Activated CD8-positive, alpha-beta memory T cell treated with anti-CD3 and anti-CD28 coated beads for 1 hour (primary cell): ENCODE data around the gene LHFPL3.
"Not testable (repeated sequence)": the region's sequence is repeated elsewhere in the genome, so short reads cannot be mapped to it uniquely, and the experiment has no call there.

Experiments used
- DNase-seq, 2 donors: peaks; one replicate each; pipeline ENCODE4 v3.0.0-alpha.2; 2020; ENCODE audit warnings: low read depth in 1 of 2; ENCODE audit errors: extremely low read depth in 1 of 2

Gene LHFPL3

DNA sequence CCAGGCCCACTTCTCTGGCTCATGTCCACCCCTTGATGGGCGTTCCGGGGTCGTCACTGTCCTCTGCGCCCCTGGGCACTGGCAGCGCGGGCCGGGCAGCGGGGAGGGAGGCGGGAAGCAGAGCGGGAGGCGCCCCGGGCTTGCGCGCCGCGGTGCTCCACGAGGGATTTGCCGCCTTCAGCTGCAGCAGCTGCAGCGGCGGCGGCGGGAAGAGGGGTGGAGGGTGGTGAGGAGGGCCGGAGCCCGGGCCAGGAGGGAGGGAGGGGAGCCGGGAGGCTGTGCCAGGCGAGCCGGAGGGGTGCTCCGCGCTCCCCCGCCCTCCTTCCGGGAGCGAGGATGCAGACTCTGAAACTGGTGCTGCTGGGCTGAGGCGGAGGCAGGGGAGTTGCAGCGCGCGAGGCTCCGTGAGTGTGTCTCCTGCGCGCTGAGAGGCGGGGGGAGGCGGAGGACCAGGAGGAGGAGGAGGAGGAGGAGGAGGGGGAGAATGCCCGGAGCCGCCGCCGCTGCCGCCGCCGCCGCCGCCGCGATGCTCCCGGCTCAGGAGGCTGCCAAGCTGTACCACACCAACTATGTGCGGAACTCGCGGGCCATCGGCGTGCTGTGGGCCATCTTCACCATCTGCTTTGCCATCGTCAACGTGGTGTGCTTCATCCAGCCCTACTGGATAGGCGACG lies at the start of gene LHFPL3:
LHFPL3 (plus strand) TSS at position 308 of the 674 bp plus-strand sequence.
- no peak for DNase-seq

DNA sequence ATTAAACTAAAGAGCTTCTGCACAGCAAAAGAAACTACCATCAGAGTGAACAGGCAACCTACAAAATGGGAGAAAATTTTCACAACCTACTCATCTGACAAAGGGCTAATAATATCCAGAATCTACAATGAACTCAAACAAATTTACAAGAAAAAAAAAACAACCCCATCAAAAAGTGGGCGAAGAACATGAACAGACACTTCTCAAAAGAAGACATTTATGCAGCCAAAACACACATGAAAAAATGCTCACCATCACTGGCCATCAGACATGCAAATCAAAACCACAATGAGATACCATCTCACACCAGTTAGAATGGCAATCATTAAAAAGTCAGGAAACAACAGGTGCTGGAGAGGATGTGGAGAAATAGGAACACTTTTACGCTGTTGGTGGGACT lies 46.7 kb upstream of the LHFPL3 start:
- not testable (repeated sequence) for DNase-seq

DNA sequence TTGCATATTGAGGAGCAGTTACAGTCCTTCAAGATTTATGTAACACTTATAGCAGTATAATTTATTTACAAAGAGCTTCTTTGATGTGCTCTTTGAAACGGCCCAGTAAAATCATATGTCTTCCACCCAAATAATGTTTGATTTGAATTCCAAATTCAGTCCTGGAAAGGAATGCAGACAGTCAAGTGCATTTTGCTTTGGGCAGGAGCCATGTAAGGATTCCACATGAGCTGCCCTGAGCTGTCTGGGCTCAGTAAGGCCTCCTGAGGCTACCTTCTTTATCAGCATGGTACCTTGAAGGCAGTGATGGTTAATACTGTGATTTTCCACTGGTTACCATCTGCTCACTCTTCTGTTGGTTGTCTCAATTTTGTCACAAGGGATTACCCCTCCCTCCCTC lies 41.6 kb upstream of the LHFPL3 start:
- DNase-seq: no peak

DNA sequence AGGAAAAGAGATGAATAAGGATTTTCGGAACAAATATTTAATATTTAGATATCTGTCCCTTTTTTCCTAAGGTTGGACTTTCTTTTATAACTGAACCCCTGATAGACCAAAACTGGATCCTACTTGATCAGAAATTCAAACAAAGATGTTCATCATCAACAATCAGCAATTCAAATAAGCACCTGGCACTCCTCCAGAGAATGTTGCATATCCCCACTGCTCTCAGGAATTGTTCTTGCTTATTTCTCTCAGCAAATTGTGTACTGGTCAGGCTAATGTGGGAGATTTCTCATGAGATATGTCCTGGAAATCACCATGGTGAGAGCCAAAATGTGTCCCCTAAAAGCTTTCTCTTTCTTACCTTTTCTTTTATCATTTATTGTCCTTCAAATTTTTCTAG lies 40.3 kb upstream of the LHFPL3 start:
- DNase-seq: no peak

DNA sequence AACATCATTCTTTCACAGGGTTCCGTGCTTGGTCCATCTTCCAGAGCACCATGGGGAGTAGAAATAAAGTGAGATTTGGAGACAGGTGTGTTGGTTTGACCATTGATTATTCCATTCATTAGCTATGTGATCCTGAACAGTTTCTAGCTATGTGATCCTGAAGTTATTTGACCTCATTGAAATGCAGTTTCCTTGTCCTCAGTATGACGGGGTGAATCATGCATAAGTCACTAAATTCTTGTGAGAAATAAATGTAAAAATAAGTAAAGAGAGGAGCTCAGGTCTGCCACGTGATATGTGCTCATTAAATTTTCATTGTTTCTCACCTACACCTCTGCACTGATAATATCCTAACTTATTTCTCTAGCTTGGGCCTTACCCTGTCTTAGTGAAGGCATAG lies 34.1 kb upstream of the LHFPL3 start:
- DNase-seq: no peak

DNA sequence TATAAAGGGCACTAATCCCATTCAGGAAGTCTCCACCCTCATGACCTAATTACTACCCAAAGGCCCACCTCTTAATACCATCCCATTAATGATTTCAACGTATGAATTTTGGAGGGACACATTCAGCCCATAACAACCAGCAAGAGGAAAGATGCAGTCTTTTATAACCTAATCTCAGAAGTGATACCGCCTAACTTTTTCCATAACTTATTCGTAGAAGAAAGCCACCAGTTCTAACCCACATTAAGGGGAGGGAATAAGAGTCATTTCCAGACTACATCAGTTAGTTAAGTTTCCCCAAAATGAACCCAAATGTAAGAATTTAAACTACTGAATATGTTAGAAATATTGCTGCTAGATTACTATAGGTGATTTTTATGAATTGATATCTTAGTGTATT lies 32.1 kb upstream of the LHFPL3 start:
- DNase-seq: no peak

DNA sequence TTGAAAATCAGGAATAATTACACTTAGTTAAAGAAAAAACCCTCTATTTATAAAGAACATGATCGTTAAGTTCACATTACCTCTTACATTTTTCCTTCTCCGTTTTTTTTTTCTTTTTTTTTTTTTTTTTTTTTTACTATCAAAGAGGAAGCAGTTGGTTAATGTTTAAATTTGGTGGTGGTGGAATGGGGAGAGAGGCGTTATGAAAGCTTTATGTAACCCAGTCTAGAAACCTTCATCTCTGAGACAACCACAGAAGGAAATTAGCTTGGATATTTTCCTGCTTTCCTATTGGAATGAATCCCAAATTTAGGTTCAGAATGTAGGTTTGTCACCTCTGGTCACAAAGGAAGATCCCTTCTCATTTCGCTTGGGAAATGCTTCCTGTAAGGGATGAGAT lies 31.5 kb upstream of the LHFPL3 start:
- no peak for DNase-seq

DNA sequence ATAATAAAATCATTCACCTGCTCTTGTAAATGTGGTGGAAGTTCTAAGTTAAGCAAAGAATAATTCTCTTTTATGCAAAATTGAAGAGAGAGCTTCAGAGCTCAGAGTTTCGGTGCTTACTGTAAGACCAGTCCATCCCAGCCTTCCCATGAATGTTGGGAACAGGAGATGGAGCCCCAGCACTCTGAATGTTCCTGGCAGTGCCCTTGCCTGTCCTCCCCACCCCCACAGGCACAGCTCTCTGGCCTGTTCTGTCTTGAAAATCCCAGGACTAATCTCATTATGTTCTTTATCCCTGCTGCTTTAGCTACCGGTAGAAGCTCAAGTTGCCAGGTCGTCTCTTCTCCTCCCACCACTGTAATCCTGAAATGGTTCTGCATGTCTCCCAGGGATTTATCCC lies 29.1 kb upstream of the LHFPL3 start:
- no peak for DNase-seq

DNA sequence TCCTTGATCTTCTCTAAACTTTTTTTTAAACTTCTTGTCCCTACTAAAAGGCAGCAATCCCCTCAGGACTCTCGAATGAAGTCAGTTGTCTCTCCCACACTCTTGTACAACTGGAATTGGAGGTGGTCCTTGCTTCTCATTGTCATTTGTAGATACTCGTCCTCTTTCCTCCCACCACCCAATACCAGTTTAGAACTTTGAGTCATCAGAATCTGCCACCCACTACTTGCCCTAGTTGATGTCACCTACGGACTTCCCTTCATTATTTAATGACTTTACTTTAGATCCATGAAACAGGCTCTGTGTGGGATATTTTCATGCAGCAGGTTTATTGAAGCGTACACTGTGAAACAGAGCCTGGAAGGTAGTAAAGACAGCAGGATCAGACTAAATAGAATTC lies 28.6 kb upstream of the LHFPL3 start:
- no peak for DNase-seq

DNA sequence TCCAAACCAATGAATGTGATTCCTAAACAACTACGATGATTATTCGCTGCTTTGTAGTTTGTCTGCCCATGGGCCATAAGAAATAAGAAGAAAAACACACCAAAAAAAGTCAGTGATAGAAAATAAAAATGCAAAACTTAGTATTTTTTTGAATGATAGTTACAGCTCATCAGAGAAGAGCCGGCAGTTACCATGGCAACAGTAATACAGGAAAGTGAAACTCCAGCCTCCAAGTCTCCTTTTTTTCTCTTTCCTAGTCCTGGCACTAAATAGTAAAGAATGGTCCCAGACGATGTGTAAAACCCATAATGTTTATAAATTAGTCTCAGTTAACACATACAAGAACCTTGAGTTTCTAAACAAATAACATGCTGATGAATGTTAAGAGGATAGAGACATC lies 21.6 kb upstream of the LHFPL3 start:
- DNase-seq: no peak

DNA sequence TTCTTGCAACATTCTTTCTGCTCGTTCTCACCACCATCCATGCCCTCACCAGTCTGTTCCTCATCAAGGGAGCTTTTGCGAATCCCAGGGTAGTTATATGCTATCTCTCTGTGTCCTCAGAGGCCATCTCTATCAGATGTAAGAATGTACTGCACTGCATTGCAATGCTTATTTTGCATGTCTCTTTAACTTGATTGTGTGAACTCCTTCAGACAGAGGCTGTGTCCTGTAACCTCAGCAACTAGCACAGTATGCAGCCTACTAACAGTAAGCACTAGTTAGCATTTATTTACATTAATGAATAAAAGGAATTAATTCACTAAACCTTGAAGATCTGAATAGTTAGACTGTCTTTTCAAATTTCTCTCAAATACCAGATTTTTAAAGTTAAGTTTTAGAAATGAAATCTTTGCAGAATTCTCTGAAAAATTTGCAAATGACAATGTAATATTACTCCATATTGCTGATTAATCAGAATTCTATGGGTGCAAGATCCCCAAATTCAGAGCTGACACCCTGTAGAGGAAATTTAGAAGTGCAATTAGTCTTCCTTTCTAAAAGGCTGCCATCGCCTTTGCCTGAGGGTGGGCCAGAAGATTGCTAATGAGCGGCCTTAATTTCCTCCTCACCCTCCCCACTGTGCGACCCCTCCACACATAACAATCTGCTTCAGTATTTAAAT lies 10.3 kb upstream of the LHFPL3 start:
- no peak for DNase-seq

DNA sequence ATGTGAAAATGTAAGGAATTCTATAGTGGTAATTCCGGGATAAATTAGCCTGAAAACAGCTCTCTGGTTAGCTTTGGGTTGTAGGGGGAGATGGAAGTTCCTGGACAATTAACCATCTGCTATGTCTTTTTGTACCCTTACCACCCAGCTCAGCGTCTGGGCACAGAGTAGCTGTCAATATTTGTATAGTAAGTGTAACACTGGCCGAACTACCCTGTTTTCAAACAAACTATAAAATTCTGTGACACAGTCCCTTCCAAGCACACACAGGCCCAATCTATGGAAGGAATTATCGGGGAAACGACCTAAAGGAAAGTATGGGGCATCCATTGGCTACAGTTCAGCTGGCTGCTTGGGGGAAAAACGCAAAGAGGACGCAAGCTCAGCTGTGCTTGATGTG lies 869 bp upstream of the LHFPL3 start:
- DNase-seq: no peak

DNA sequence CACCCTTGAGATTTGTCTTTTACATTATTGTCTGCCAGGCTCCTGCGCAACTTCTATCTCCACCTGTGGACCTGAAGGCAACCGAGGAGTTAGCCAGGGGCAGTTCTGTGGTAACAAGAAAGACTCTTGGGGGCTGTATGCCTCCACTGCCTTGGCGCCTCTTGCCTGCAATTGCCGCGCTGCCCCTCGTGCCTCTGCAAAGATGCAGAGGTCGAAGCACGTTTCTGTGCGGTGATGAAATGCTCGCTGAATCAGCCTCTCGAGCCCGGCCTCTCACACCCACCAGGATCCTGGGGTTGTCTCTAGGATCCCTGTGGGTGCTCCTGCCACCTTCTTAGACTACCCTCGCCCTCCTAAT lies 486 bp upstream of the LHFPL3 start:
- no peak for DNase-seq

DNA sequence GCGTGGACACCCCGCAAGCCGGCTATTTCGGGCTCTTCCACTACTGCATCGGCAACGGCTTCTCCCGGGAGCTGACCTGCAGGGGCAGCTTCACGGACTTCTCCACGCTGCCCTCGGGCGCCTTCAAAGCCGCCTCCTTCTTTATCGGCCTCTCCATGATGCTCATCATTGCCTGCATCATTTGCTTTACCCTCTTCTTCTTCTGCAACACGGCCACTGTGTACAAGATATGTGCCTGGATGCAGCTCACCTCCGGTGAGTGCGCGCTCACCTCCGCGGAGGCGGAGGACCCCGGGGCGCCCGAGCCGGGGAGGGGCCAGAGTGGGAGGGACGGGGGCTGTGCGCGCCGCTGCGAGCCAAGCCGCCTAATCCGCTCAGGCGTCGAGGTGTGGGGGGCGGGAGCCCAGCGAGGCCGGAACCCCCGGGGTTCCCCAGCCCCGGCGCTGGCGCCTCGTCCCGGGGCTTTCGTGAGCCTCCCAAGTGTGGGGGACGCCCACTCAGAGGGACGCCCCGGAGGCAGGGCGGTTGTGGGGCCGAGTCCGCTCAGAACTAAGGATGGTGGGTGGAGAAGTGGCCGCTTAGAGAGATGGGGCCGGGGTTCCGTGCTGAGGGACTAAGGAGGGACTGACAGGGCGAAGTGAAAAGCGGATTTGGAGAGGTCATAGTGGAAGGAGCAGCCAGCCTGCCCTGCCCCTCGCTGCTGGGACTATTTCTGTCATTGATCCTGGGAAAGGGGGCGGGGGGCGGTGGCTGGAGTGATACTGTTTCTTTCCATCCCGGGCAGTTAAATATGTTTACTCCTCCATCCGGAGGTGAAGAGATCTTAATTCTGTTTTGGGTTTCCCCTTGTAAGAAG lies 795 bp downstream of the LHFPL3 start:
- DNase-seq: no peak

DNA sequence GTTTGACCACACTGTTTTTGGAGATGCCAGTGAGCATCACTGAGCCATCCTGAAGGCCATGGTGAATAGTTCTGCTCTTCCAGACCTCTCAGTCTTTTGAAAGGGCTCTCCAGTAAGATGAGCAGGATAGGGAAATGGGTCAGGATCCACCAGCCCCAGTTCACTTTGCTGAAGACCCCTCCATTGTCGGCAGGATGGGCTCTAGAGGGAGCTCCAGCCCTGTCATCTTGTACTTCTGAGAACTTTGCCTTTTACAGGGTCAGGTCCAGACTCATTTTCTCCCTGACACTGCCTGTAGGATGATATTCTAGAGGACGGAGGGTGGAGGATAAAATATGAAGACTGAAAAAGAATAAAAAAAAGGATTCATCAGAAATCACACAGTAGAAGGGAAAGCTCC lies 13.1 kb downstream of the LHFPL3 start:
- no peak for DNase-seq

DNA sequence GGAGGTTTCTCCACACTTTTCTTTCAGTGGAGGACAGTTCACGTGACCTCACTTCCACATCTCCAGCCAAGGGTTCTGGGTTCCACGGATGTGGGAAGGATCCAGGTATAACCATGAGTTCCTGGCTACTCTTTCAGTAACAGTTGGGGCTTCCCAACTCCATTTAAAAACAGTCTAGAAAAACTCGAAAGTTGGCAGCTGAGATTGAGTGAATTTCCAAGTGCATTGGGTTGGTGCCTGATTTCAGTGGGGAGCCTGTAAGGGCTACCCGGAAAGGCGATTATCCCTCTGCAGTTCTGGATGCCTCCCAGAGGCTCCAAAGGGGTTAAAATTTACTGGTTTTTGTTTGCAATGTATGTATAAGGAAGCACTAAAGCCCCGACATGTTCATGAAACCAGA lies 24.3 kb downstream of the LHFPL3 start:
- no peak for DNase-seq

DNA sequence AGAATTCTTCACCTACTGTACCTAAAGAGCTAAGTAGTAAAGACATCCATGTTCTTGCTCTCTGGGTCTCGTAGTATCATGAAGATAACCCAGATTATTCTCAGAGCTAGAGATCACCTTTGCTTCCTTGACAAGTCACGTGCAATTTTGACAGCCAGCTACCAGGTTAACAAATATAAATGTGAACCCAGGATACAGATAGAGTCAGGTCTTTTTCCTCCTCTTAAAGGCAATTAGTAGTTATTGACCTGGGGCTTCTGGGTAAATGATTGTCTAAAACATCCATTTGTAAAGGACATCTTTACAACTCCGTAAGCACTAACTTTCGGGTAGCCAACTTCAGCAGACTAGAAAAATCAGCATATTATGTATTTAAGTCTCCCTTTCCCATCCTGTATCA lies 28.8 kb downstream of the LHFPL3 start:
- no peak for DNase-seq

DNA sequence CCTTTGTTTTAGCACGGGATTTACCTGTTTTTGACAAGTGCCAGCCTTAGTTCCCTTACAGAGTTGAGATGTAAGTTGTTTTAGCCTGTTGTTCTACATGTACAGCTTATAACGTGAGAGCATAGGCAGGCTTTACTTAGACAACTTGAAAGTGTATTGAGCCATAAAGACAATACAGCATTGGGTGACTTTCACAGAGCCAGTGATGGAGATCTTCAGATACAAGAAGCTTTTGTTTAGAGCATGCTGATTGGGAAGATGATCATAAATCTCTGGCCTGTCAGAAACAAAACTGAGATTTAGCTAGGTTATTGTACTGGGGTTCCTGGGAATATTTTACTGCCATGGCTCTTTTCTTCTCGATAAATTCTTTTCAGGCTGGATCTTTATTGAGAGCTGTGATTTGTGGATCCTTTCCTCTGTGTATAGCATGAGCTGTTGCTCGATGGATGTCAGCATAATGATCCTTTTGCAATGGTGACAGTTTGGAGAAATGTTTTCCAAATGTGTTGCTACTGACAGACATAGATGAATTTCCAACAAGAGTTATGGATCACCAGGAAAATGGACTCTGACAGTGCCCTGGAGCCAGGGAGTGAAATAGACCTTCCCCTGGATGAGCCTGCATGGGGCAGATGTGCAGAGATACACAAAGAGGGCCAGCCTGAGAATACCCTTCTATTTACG lies 30.2 kb downstream of the LHFPL3 start:
- DNase-seq: no peak

DNA sequence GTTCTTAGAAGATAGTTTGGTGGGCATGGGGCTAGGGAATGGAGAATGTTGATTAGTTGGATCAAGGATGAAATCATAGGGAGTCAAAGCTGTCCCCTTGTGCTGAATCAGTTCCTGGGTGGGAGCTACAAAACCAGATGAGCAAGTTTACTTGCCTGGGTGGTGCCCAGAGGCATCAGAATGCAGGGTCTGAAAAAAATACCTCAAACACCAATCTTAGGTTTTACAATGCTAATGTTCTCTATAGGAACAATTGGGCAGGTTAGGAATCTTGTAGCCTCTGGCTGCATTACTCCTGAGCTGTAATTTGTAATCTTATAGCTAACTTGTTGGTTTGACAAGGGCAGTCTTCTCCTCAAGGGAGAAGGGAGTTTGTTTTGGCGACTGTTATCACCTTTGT lies 34.4 kb downstream of the LHFPL3 start:
- DNase-seq: no peak

DNA sequence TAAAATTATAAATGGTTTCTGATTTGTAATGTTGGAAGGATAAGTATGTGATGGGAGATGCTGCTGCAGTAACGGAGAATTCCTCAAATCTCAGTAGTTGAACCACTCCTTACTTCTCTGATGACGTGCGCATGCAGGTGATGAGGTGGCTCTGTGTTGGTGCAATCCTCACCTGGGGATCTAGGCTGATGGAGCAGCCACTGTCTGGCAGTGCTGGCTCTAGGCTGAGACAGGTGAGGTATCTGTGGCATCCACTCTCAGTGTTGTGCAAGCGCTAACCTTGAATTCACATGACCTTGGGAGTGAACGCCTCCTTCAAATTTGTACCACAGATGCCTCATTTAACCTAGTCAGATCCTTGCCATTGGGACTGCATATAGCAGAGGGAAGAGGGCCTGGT lies 35.0 kb downstream of the LHFPL3 start:
- DNase-seq: no peak

DNA sequence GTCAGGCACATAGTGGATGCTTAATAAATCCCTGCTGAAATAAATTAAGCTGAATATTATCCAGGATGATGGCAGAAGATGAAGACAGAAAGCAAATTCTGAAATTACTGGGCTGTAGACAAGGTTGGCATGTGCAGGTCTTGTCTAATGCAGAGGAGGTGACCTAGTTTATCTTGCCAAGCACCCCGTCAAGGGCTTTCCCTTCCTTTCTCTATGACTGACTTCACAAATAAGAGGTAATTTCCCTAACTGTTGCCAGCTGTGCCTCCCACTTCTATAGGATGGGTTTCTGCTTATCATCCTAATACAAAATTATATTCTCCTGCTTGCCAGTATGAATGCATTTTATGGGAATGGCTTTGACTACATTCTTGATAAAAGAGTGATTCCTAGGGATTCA lies 38.0 kb downstream of the LHFPL3 start:
- DNase-seq: no peak
